SK-N-SH treated with all-trans-retinoic acid at 6 μM for 48 hours (cell line): ENCODE results near the gene GABPB2.

Source experiments
- ATAC-seq: fragments of 200-7000 bp; cut with Tn5 transposase; 3 replicates; pipeline ENCODE4 v1.9.1; 2020; ENCODE audit warnings: mild to moderate bottlenecking, moderate library complexity
- ARNTL ChIP-seq: fragments of 450-650 bp; formaldehyde crosslinking; IDR thresholded peaks from 2 replicates; pipeline ENCODE4 v1.5.0; 2020; ENCODE audit warnings: low read depth, mild to moderate bottlenecking, moderate library complexity, borderline replicate concordance
- BACH2 ChIP-seq: fragments of 250-450 bp; sonication (Bioruptor Pico); IDR thresholded peaks from 2 replicates; pipeline ENCODE4 v1.9.0; 2021; ENCODE audit warnings: mild to moderate bottlenecking, borderline replicate concordance
- OSR1 ChIP-seq: fragments of 250-450 bp; sonication (Bioruptor Pico); IDR thresholded peaks from 2 replicates; pipeline ENCODE4 v1.8.0; 2022; ENCODE audit warnings: moderate library complexity, mild to moderate bottlenecking, inconsistent platforms
- PATZ1 ChIP-seq: fragments of 250-450 bp; sonication (Bioruptor Pico); IDR thresholded peaks from 2 replicates; pipeline ENCODE4 v1.8.0; 2020; ENCODE audit warnings: mild to moderate bottlenecking, moderate library complexity, borderline replicate concordance
- POU6F1 ChIP-seq: fragments of 250-450 bp; sonication (Bioruptor Pico); IDR thresholded peaks from 2 replicates; pipeline ENCODE4 v1.8.0; 2021; ENCODE audit warnings: low read depth, mild to moderate bottlenecking, moderate library complexity, borderline replicate concordance
- PPARA ChIP-seq: fragments of 250-450 bp; sonication (Bioruptor Pico); IDR thresholded peaks from 2 replicates; pipeline ENCODE4 v1.5.0; 2020; ENCODE audit warnings: mild to moderate bottlenecking, borderline replicate concordance
- RARB ChIP-seq: fragments of 250-450 bp; sonication (Bioruptor Pico); IDR thresholded peaks from 2 replicates; pipeline ENCODE4 v1.8.0; 2021; ENCODE audit warnings: mild to moderate bottlenecking, moderate library complexity
- SNAI2 ChIP-seq: fragments of 250-450 bp; sonication (Bioruptor Pico); IDR thresholded peaks from 2 replicates; pipeline ENCODE4 v1.5.0; 2020; ENCODE audit warnings: mild to moderate bottlenecking, moderate library complexity
- TCF4 ChIP-seq: fragments of 250-450 bp; sonication (Bioruptor Pico); IDR thresholded peaks from 2 replicates; pipeline ENCODE4 v1.8.0; 2021; ENCODE audit warnings: mild to moderate bottlenecking, moderate library complexity, borderline replicate concordance
- TOX ChIP-seq: fragments of 250-450 bp; sonication (Bioruptor Pico); IDR thresholded peaks from 2 replicates; pipeline ENCODE4 v1.8.0; 2021; ENCODE audit warnings: mild to moderate bottlenecking, moderate library complexity, borderline replicate concordance
- ZC3H10 ChIP-seq: fragments of 250-450 bp; sonication (Bioruptor Pico); IDR thresholded peaks from 2 replicates; pipeline ENCODE4 v1.5.1; 2021; ENCODE audit warnings: mild to moderate bottlenecking, moderate library complexity
- ZFP3 ChIP-seq: fragments of 250-450 bp; sonication (Bioruptor Pico); IDR thresholded peaks from 2 replicates; pipeline ENCODE4 v1.5.0; 2020; ENCODE audit warnings: mild to moderate bottlenecking, moderate library complexity
- ZNF565 ChIP-seq: fragments of 450-650 bp; formaldehyde crosslinking; conservative IDR thresholded peaks from 2 replicates; pipeline ENCODE4 v1.5.0; 2020; ENCODE audit warnings: low read depth, mild to moderate bottlenecking, moderate library complexity
- ZNF70 ChIP-seq: fragments of 450-650 bp; formaldehyde crosslinking; IDR thresholded peaks from 2 replicates; pipeline ENCODE4 v1.5.0; 2020; ENCODE audit warnings: mild to moderate bottlenecking, moderate library complexity
- ZNF8 ChIP-seq: fragments of 450-650 bp; formaldehyde crosslinking; IDR thresholded peaks from 2 replicates; pipeline ENCODE4 v1.5.0; 2020; ENCODE audit warnings: mild to moderate bottlenecking, moderate library complexity
- TF ChIP-seq, protein P1 (sequence below): fragments of 250-450 bp; sonication (Bioruptor Pico); IDR thresholded peaks from 2 replicates; pipeline ENCODE4 v1.5.0; 2020; ENCODE audit warnings: mild to moderate bottlenecking, moderate library complexity
- TF ChIP-seq, protein P2 (sequence below): fragments of 250-450 bp; sonication (Bioruptor Pico); IDR thresholded peaks from 2 replicates; pipeline ENCODE4 v1.5.1; 2020; ENCODE audit warnings: low read depth, mild to moderate bottlenecking, moderate library complexity

The GABPB2 gene

GRCh38 chr1:151108331-151108730, 37.8 kb downstream of the GABPB2 start:
- ATAC-seq, result no peak

GRCh38 chr1:151113877-151114276, 43.3 kb downstream of the GABPB2 start:
- ATAC-seq, result no peak
- no peak for TF ChIP-seq ZNF565 (CRISPR knock-in tag)
- no peak for TF ChIP-seq PATZ1 (CRISPR knock-in tag)
- no peak for TF ChIP-seq BACH2 (CRISPR knock-in tag)
- TF ChIP-seq ARNTL (CRISPR knock-in tag), result no peak
- TF ChIP-seq TCF4 (CRISPR knock-in tag), result no peak
- TF ChIP-seq, protein P1, sequence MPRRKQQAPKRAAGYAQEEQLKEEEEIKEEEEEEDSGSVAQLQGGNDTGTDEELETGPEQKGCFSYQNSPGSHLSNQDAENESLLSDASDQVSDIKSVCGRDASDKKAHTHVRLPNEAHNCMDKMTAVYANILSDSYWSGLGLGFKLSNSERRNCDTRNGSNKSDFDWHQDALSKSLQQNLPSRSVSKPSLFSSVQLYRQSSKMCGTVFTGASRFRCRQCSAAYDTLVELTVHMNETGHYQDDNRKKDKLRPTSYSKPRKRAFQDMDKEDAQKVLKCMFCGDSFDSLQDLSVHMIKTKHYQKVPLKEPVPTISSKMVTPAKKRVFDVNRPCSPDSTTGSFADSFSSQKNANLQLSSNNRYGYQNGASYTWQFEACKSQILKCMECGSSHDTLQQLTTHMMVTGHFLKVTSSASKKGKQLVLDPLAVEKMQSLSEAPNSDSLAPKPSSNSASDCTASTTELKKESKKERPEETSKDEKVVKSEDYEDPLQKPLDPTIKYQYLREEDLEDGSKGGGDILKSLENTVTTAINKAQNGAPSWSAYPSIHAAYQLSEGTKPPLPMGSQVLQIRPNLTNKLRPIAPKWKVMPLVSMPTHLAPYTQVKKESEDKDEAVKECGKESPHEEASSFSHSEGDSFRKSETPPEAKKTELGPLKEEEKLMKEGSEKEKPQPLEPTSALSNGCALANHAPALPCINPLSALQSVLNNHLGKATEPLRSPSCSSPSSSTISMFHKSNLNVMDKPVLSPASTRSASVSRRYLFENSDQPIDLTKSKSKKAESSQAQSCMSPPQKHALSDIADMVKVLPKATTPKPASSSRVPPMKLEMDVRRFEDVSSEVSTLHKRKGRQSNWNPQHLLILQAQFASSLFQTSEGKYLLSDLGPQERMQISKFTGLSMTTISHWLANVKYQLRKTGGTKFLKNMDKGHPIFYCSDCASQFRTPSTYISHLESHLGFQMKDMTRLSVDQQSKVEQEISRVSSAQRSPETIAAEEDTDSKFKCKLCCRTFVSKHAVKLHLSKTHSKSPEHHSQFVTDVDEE (CRISPR knock-in tag), result no peak
- no peak for TF ChIP-seq ZNF8 (CRISPR knock-in tag)
- TF ChIP-seq SNAI2 (CRISPR knock-in tag), result no peak
- TF ChIP-seq POU6F1, result no peak
- TF ChIP-seq, protein P2, sequence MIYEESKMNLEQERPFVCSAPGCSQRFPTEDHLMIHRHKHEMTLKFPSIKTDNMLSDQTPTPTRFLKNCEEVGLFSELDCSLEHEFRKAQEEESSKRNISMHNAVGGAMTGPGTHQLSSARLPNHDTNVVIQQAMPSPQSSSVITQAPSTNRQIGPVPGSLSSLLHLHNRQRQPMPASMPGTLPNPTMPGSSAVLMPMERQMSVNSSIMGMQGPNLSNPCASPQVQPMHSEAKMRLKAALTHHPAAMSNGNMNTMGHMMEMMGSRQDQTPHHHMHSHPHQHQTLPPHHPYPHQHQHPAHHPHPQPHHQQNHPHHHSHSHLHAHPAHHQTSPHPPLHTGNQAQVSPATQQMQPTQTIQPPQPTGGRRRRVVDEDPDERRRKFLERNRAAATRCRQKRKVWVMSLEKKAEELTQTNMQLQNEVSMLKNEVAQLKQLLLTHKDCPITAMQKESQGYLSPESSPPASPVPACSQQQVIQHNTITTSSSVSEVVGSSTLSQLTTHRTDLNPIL (CRISPR knock-in tag), result no peak

More at GRCh38 chr1:151108331-151108730, 37.8 kb downstream of the GABPB2 start:
- TF ChIP-seq PATZ1 (CRISPR knock-in tag), result no peak
- TF ChIP-seq ZNF565 (CRISPR knock-in tag), result no peak
- TF ChIP-seq ZNF8 (CRISPR knock-in tag), result no peak
- no peak for TF ChIP-seq POU6F1
- TF ChIP-seq PPARA (CRISPR knock-in tag), result no peak
- TF ChIP-seq OSR1 (CRISPR knock-in tag), result no peak
- no peak for TF ChIP-seq RARB (CRISPR knock-in tag)
- TF ChIP-seq, protein P2 (CRISPR knock-in tag), result no peak
- TF ChIP-seq, protein P1 (CRISPR knock-in tag), result no peak
- no peak for TF ChIP-seq ZC3H10 (CRISPR knock-in tag)
- TF ChIP-seq TOX, result no peak
- no peak for TF ChIP-seq ZFP3
- no peak for TF ChIP-seq ZNF70 (CRISPR knock-in tag)
- TF ChIP-seq TCF4 (CRISPR knock-in tag), result no peak
